Gastrocnemius medialis (tissue), 4 donors: ENCODE data around the gene PKN1. TPM values are rescaled to one million over a fixed set of nuclear protein-coding genes. Genes with fewer than 3 reads are reported as not detected.

Experiments used
- ATAC-seq, 2 donors: fragments of 150-250 bp; one replicate each; pipeline ENCODE4 v1.9.1; 2016
- DNase-seq, 2 donors: peaks; one replicate each; pipeline ENCODE4 v3.0.0-alpha.2; 2019
- H3K27ac ChIP-seq, 4 donors: fragments of 200-600 bp; sonication (generic); 1 replicate in 1 of 4; 2 replicates in 3 of 4; pipeline ENCODE4 v1.5.1; 2016 to 2018; ENCODE audit warnings: mild to moderate bottlenecking in 2 of 4, moderate library complexity in 1 of 4
- H3K27me3 ChIP-seq, 3 donors: fragments of 200-600 bp; sonication (generic) in 2 of 3; 1 replicate in 1 of 3; 2 replicates in 2 of 3; pipeline versions ENCODE4 v1.5.1 to v1.6.0; 2016 to 2019; ENCODE audit warnings: mild to moderate bottlenecking in 1 of 3, moderate library complexity in 1 of 3
- H3K36me3 ChIP-seq, 2 donors: fragments of 200-600 bp; sonication (generic) in 1 of 2; one replicate each; pipeline ENCODE4 v1.5.1; 2017 to 2018
- H3K4me1 ChIP-seq, 2 donors: fragments of 200-600 bp; sonication (generic) in 1 of 2; one replicate each; pipeline ENCODE4 v1.5.1; 2016 to 2017; ENCODE audit warnings: mild to moderate bottlenecking in 2 of 2
- H3K4me3 ChIP-seq, 4 donors: fragments of 200-600 bp; sonication (generic) in 3 of 4; 1 replicate in 1 of 4; 2 replicates in 3 of 4; pipeline ENCODE4 v1.5.1; 2016 to 2019; ENCODE audit warnings: mild to moderate bottlenecking in 2 of 4
- H3K9me3 ChIP-seq, 3 donors: fragments of 200-600 bp; sonication (generic) in 2 of 3; 1 replicate in 1 of 3; 2 replicates in 2 of 3; pipeline ENCODE4 v1.5.1; 2016 to 2019
- POLR2A ChIP-seq, 2 donors: fragments of 450-650 bp; IDR thresholded peaks; one replicate each; pipeline ENCODE4 v1.6.1; 2017; ENCODE audit warnings: antibody characterized with exemption in 2 of 2, mild to moderate bottlenecking in 2 of 2, moderate library complexity in 2 of 2
- in situ Hi-C, 4 donors: fragments of 200-750 bp; cut with MboI; loops; one replicate each; pipeline versions ENCODE4 v1.15.0 to v1.8.0; 2017; ENCODE audit warnings: low sequenced_read_pairs in 4 of 4
- intact Hi-C: fragments of 100-400 bp; cut with DNase I; formaldehyde crosslinking; loops from one replicate; pipeline ENCODE4 v1.15.1; 2023; ENCODE audit warnings: low total_unique reads
- total RNA-seq, 4 donors: library from RNA; depleted of rRNA; stranded (reverse); fragments of >200 nt; gene quantifications; one replicate each; pipeline versions ENCODE4 v1.1.0 to v1.2.3, GENCODE V29; 2016
- TF ChIP-seq, protein P1 (sequence below), 5 experiments: fragments of 450-650 bp in 3 of 5; fragments of 200-600 bp in 2 of 5; sonication (generic) in 2 of 5; IDR thresholded peaks in 4 of 5; conservative IDR thresholded peaks in 1 of 5; 1 replicate in 4 of 5; 2 replicates in 1 of 5; pipeline ENCODE4 v1.5.1; 2016 to 2019; ENCODE audit warnings: antibody characterized with exemption in 5 of 5, mild to moderate bottlenecking in 3 of 5, moderate library complexity in 3 of 5

PKN1 gene
- total RNA-seq, 4 donors from 2014 or later: 52.1 to 130 (median 81.3) TPM

- no peak for DNase-seq
- Histone ChIP-seq H3K27me3 (no peaks in the 10 kb centered on the region), H3K27ac (no peak overlapping the region), H3K36me3 (peaks cover 0 to 18% of the 10 kb centered on the region in 2 donors), H3K4me1 (peaks cover 6 to 18% of the 10 kb centered on the region in 2 donors), H3K4me3 (no peak overlapping the region), H3K9me3 (no peaks in the 10 kb centered on the region)
- intact Hi-C loops: no loop called here
- no peak for TF ChIP-seq POLR2A (IDR thresholded peaks at IDR 0.05)
- TF ChIP-seq, protein P1, sequence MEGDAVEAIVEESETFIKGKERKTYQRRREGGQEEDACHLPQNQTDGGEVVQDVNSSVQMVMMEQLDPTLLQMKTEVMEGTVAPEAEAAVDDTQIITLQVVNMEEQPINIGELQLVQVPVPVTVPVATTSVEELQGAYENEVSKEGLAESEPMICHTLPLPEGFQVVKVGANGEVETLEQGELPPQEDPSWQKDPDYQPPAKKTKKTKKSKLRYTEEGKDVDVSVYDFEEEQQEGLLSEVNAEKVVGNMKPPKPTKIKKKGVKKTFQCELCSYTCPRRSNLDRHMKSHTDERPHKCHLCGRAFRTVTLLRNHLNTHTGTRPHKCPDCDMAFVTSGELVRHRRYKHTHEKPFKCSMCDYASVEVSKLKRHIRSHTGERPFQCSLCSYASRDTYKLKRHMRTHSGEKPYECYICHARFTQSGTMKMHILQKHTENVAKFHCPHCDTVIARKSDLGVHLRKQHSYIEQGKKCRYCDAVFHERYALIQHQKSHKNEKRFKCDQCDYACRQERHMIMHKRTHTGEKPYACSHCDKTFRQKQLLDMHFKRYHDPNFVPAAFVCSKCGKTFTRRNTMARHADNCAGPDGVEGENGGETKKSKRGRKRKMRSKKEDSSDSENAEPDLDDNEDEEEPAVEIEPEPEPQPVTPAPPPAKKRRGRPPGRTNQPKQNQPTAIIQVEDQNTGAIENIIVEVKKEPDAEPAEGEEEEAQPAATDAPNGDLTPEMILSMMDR (IDR thresholded peaks at IDR 0.05 in 4 of 5, conservative IDR thresholded peaks at IDR 0.05 in 1 of 5): no peak
- in situ Hi-C loops: no loop called here
- no peak for ATAC-seq
Observed at GRCh38 chr19:14492756-14493337, 59.7 kb downstream of the PKN1 start.

DNA sequence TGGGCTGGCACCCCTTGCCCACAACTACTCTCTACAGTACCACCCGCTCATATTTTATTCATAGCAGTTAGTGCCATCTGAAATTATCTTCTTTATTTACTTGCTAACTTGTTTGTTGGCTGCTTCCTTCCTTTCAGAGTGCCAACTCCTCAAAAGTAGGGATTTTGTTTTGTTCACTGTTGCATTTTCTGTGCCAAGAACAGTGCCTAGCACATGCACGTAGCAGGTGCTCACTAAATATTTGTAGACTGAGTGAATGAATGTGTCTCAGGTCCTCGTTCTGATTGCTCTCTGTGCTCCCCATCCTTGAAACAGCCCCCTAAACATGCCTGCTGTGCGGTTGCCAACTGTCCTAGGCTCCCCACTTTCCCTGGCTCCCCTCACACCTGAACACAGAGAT lies 61.3 kb downstream of the PKN1 start:
- intact Hi-C loops: no loop called here
- Histone ChIP-seq H3K27me3 (no peaks in the 10 kb centered on the region), H3K4me3 (no peak overlapping the region), H3K36me3 (peaks cover 0 to 16% of the 10 kb centered on the region in 2 donors), H3K4me1 (peaks cover 6 to 18% of the 10 kb centered on the region in 2 donors), H3K9me3 (no peaks in the 10 kb centered on the region), H3K27ac (no peak overlapping the region)
- in situ Hi-C loops: no loop called here
- TF ChIP-seq, protein P1 (IDR thresholded peaks at IDR 0.05 in 4 of 5, conservative IDR thresholded peaks at IDR 0.05 in 1 of 5): no peak
- TF ChIP-seq POLR2A (IDR thresholded peaks at IDR 0.05): no peak
- ATAC-seq (no peak), DNase-seq (no peak)

DNA sequence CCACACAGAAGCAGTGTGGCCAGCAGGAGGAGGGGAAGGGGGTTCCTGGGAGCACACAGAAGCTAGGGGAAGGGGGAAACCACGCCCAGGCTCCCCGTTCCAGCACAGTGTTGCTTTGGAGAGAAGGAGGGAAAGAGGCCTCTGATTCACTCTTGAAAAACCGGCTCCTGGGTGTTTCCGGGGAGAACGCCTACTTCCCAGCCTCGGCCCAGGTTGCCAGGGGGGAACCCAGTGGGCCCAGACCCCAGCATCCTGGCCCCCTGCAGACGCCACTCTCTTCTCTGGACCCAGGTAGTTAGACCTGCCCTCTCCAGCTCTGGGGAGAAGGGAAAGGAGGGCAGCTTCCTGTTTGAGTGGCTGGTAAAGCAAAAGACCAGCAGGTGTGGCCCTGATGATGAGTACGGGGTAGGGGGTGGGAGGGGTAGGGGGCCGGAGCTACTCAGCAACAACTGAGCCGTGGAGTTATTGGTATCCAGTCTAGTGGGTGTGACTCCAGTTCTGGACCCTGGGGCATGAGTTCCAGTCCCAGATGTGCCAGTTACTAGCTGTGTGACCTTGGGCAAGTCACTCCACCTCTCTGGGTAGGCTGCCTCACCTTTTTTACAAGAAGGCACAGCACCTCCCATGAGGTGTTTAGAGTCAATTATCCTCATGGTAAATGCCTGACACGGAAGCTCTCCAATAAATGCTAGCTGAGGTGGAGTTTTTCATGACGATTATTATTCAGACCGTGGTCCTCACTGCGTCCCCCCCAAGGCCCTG lies 62.0 kb downstream of the PKN1 start:
- intact Hi-C loops: loop anchor here (5.0 kb wide), 1 partner anchor 67 kb away; no protein-coding TSS in a partner anchor
- Histone ChIP-seq H3K9me3 (no peaks in the 10 kb centered on the region), H3K36me3 (peaks cover 0 to 11% of the 10 kb centered on the region in 2 donors), H3K4me3 (peak overlapping the region; percentile 74 to 84 (median 80)), H3K27ac (peak overlapping the region; percentile 70 to 75 (median 72)), H3K4me1 (peaks cover 6 to 18% of the 10 kb centered on the region in 2 donors), H3K27me3 (no peaks in the 10 kb centered on the region)
- TF ChIP-seq, protein P1 (IDR thresholded peaks at IDR 0.05 in 4 of 5, conservative IDR thresholded peaks at IDR 0.05 in 1 of 5): no peak
- TF ChIP-seq POLR2A (IDR thresholded peaks at IDR 0.05): no peak
- ATAC-seq (no peak), DNase-seq (no peak)
- in situ Hi-C loops: no loop called here

DNA sequence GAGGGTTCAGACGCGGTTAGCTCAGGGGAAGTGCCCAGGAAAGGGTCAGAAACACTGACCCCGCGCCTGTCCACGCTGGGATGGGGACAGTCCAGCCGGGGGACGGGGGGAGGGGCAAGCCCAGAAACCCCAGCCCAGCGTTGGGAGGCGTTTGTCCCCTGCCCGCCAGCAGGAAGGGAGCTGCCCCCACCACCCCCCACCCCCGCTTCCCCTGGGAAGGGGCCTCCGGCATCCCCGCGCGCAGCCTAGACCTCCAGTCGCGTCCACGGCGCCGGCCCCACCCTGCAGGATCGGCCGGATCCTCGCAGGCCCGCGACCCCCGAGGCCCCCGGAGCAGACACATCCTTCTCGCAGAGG lies 62.5 kb downstream of the PKN1 start:
- H3K9me3 ChIP-seq: no peaks in the 10 kb centered on the region
- DNase-seq (no peak), ATAC-seq (peak; percentile 11 to 22)
- in situ Hi-C loops (no loop called here), intact Hi-C loops (loop anchor here (1.0 to 5.0 kb wide), 3 partner anchors 35 to 76 kb away; partner anchors contain the start of gene DDX39A)
- H3K36me3 ChIP-seq: peaks cover 0 to 7% of the 10 kb centered on the region in 2 donors
- peak overlapping the region; percentile 70 to 75 (median 72) for H3K27ac ChIP-seq
- TF ChIP-seq, protein P1 (IDR thresholded peaks at IDR 0.05 in 4 of 5, conservative IDR thresholded peaks at IDR 0.05 in 1 of 5): no peak
- TF ChIP-seq POLR2A (IDR thresholded peaks at IDR 0.05): no peak
- H3K4me3 ChIP-seq: peak overlapping the region; percentile 74 to 84 (median 80)
- peaks cover 6 to 18% of the 10 kb centered on the region in 2 donors for H3K4me1 ChIP-seq
- H3K27me3 ChIP-seq: no peaks in the 10 kb centered on the region
